Measurements from ENCODE around the gene SOX21.

DNA sequence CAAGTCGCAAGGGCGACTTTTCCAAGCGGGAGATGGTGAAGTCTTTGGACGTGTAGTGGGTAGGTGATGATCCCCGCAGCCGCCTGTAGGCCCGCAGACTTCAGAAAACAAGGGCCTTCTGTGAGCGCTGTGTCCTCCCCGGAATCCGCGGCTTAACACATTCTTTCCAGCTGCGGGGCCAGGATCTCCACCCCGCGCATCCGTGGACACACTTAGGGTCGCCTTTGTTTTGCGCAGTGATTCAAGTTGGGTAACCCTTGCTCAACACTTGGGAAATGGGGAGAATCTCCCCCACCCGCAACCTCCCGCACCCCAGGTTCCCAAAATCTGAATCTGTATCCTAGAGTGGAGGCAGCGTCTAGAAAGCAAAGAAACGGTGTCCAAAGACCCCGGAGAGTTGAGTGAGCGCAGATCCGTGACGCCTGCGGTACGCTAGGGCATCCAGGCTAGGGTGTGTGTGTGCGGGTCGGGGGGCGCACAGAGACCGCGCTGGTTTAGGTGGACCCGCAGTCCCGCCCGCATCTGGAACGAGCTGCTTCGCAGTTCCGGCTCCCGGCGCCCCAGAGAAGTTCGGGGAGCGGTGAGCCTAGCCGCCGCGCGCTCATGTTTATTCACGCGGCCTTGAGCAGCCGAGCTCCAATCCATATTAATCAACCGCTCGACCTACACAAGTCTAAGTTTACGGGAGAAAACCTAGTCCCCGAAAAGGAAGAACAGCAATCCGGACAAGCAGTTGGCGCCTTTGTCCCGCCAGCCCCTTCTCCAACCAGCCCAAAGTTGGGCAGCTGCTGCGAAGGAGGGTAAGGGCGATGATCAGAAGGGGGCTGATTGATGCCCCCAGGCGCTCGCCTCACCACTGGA, 9.9 kb downstream of the SOX21 start:
- TF ChIP-seq TAF1 (IDR thresholded peaks at IDR 0.05; ENCODE audit: borderline replicate concordance, insufficient read depth, low read length) = no peak
- TF ChIP-seq, protein P1, sequence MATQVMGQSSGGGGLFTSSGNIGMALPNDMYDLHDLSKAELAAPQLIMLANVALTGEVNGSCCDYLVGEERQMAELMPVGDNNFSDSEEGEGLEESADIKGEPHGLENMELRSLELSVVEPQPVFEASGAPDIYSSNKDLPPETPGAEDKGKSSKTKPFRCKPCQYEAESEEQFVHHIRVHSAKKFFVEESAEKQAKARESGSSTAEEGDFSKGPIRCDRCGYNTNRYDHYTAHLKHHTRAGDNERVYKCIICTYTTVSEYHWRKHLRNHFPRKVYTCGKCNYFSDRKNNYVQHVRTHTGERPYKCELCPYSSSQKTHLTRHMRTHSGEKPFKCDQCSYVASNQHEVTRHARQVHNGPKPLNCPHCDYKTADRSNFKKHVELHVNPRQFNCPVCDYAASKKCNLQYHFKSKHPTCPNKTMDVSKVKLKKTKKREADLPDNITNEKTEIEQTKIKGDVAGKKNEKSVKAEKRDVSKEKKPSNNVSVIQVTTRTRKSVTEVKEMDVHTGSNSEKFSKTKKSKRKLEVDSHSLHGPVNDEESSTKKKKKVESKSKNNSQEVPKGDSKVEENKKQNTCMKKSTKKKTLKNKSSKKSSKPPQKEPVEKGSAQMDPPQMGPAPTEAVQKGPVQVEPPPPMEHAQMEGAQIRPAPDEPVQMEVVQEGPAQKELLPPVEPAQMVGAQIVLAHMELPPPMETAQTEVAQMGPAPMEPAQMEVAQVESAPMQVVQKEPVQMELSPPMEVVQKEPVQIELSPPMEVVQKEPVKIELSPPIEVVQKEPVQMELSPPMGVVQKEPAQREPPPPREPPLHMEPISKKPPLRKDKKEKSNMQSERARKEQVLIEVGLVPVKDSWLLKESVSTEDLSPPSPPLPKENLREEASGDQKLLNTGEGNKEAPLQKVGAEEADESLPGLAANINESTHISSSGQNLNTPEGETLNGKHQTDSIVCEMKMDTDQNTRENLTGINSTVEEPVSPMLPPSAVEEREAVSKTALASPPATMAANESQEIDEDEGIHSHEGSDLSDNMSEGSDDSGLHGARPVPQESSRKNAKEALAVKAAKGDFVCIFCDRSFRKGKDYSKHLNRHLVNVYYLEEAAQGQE (IDR thresholded peaks at IDR 0.05; ENCODE audit: insufficient read depth in 1 of 2, low read depth in 2 of 2, low read length in 2 of 2) = no peak
- TF ChIP-seq POLR2AphosphoS5 (IDR thresholded peaks at IDR 0.05; ENCODE audit: low read depth, low read length) = no peak
